ENCODE data around the gene SFTA2.
"Not testable (repeated sequence)": the region's sequence is repeated elsewhere in the genome, so short reads cannot be mapped to it uniquely, and the experiment has no call there.

Gene SFTA2

DNA sequence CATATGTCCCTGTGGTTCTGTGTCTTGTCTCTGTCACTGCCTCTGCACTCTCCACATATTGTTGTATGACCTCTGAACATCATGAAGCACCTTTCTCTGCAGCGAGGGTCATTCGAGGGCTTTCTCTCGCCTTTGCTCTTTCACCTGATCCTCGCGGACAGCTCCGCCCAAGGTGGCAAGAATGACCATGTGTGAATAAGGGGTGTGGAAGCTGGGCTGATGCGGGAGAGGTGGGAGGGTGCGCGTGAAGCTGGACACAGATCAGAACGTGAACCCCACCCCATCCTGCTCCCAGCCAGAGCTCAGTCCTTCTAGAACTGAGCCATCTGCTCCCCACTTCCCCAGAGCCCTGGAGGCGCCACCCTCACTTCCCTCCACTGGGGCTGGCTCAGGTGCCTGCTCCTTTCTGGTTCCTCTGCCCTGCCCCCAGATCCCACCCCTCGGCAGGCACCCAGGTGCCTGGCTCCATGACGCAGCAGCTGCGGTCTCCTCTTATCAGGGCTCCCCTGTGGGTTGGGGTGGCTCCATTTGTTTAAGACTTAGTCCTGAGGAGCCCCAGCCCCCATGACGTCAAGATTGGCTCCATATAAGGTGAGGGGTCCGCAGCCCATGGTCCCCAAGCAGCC lies 8.5 kb upstream of the SFTA2 start, which contains the start of gene MUCL3:
Gene MUCL3, plus strand, starts transcription at position 613 of the 626 bp plus-strand sequence. CDS start 27 bp downstream, outside the sequence.
- no peaks in the 10 kb centered on the region for H3K9me3 ChIP-seq (replicated peaks; ENCODE audit: low read length)
- peaks cover 43% of the 10 kb centered on the region for H3K27me3 ChIP-seq (ENCODE audit: control insufficient read depth, insufficient read depth, low read length)
- no peak within 1 kb of the TSS for H3K4me2 ChIP-seq (ENCODE audit: low read length)
- peaks cover 9% of the 10 kb centered on the region for H3K4me1 ChIP-seq (ENCODE audit: control insufficient read depth, insufficient read depth, low read length)
- no peak within 1 kb of the TSS for H3K4me3 ChIP-seq (ENCODE audit: low read length)
- no peak within 1 kb of the TSS for H3K9ac ChIP-seq (ENCODE audit: low read depth, low read length)
- no peaks in the 10 kb centered on the region for H3K36me3 ChIP-seq (ENCODE audit: insufficient read depth, low read length)

DNA sequence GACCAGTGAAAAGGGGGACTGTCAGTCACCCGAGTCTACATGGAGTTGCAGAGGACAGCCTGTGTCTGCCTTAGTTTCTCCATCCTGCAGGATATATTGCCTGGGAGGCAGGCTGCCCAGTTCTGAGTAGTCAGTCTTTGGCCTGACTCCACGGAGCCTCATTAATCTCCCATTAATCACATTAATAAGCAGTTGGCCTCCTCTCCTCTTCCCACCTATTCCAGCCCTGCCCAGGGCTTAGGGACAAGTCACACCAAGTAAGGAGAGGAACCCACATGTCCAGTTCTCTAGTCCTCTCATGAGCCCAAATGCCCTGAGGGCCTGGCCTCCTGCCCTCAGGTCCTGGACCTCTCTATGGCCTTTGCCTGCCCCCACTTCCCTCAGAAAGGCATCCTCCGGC lies 7.5 kb upstream of the SFTA2 start:
- no peak overlapping the region for H3K9ac ChIP-seq (ENCODE audit: low read depth, low read length)
- H3K4me2 ChIP-seq (ENCODE audit: low read length), result no peak overlapping the region
- no peaks in the 10 kb centered on the region for H3K36me3 ChIP-seq (ENCODE audit: insufficient read depth, low read length)
- H3K9me3 ChIP-seq (replicated peaks; ENCODE audit: low read length), result no peaks in the 10 kb centered on the region
- no peak overlapping the region for H3K4me3 ChIP-seq (ENCODE audit: low read length)
- peaks cover 45% of the 10 kb centered on the region for H3K27me3 ChIP-seq (ENCODE audit: control insufficient read depth, insufficient read depth, low read length)
- peaks cover 9% of the 10 kb centered on the region for H3K4me1 ChIP-seq (ENCODE audit: control insufficient read depth, insufficient read depth, low read length)

DNA sequence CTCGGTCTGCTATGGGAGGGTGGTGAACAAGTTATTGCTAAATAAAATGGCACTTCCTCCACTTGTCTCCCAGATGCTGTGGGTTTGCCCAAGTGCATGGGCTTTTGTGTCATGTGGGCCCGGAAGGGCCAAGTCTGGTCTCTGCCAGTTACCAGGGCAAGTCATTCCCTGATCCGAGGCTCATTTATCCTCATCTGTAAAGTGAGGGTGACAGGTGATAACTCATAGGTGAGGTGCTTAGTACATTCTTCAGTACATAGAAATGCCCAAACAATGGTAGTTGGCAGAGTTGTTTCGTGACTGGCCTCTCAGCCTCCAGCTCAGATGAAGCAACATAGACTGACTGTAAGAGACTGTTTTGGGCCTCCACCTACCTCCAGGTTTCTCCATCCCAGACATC lies 6.8 kb upstream of the SFTA2 start:
- no peaks in the 10 kb centered on the region for H3K36me3 ChIP-seq (ENCODE audit: insufficient read depth, low read length)
- H3K4me3 ChIP-seq (ENCODE audit: low read length), result no peak overlapping the region
- no peak overlapping the region for H3K9ac ChIP-seq (ENCODE audit: low read depth, low read length)
- peaks cover 41% of the 10 kb centered on the region for H3K27me3 ChIP-seq (ENCODE audit: control insufficient read depth, insufficient read depth, low read length)
- H3K9me3 ChIP-seq (replicated peaks; ENCODE audit: low read length), result no peaks in the 10 kb centered on the region
- no peak overlapping the region for H3K4me2 ChIP-seq (ENCODE audit: low read length)
- H3K4me1 ChIP-seq (ENCODE audit: control insufficient read depth, insufficient read depth, low read length), result peaks cover 9% of the 10 kb centered on the region

DNA sequence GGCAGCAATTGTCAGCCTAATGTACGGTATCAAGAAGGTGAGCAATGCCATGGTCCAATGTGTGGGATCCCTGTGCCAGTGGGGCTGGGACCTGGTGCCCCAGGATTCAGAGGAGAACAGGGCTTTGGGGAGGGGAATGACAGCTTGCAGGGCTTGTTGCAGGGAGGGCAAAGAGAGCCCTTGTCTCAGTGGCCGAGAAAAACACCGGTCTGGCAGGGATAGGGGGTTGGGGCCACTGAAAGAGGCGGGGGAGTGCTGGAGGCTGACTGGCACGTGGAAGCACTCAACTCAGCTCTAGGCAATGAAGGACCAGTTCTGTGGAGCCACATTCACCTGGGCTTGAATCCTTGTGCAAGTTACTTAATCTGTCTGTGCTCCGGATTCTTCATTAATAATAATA lies 5.3 kb upstream of the SFTA2 start:
- H3K4me2 ChIP-seq (ENCODE audit: low read length), result no peak overlapping the region
- peaks cover 3% of the 10 kb centered on the region for H3K4me1 ChIP-seq (ENCODE audit: control insufficient read depth, insufficient read depth, low read length)
- no peaks in the 10 kb centered on the region for H3K9me3 ChIP-seq (replicated peaks; ENCODE audit: low read length)
- H3K36me3 ChIP-seq (ENCODE audit: insufficient read depth, low read length), result no peaks in the 10 kb centered on the region
- peaks cover 36% of the 10 kb centered on the region for H3K27me3 ChIP-seq (ENCODE audit: control insufficient read depth, insufficient read depth, low read length)
- no peak overlapping the region for H3K4me3 ChIP-seq (ENCODE audit: low read length)
- H3K9ac ChIP-seq (ENCODE audit: low read depth, low read length), result no peak overlapping the region

DNA sequence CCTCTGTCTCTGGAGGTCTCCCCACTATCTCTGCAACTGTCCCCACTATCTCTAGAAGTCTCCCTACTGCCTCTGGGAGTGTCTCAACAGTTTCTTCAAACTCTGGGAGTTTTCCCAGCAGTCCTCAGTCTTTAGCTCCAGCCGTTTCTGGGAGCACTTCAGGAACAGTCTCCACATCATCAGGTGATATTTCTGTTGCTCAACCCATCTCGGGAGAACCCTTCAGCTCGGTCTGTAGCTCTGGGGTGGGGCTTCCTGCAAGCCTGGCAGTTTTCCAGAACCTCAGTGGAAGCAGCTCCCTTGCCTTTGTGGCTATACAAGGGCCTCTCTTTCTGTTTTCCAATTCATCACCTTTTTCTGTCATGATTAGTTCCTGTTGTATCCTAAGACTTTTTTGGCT lies 3.0 kb upstream of the SFTA2 start:
- peaks cover 31% of the 10 kb centered on the region for H3K27me3 ChIP-seq (ENCODE audit: control insufficient read depth, insufficient read depth, low read length)
- H3K4me1 ChIP-seq (ENCODE audit: control insufficient read depth, insufficient read depth, low read length), result no peaks in the 10 kb centered on the region
- H3K36me3 ChIP-seq (ENCODE audit: insufficient read depth, low read length), result no peaks in the 10 kb centered on the region
- H3K4me2 ChIP-seq (ENCODE audit: low read length), result no peak overlapping the region
- no peaks in the 10 kb centered on the region for H3K9me3 ChIP-seq (replicated peaks; ENCODE audit: low read length)
- H3K9ac ChIP-seq (ENCODE audit: low read depth, low read length), result no peak overlapping the region
- no peak overlapping the region for H3K4me3 ChIP-seq (ENCODE audit: low read length)

DNA sequence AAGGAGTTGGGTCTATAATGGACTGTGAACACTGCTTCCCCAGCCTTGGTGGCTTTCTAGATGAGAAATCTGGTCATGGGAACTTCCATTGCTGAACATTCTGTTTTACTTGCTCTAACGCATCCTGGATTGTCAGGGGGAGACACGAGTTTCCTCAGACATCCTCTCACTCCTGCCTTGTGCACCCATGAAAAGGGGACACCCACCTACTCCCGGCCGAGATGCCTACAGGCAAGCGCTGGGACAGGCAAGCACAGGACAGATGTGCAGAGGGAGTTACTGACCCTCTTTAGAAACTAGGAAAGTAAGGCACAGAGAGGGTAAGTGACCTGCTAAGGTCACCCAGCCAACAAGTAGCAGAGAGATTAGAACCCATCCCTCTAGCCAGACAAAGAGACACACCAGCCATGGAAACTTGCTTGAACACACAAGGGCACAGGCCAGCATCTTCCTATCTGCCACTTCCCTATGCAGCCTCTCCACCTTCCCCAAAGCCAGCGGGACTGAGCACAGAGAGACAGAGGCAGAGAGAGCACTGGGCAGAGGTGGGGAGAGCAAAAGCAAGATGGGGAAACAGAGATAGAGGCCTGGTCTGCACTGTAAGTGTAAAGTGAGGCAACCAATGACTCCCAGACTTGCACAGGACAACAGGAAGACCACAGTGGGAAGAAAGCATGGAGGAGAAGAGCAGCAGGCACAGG lies 845 bp upstream of the SFTA2 start:
- Histone ChIP-seq H3K9ac (ENCODE audit: low read depth, low read length) (no peak overlapping the region), H3K4me3 (ENCODE audit: low read length) (no peak overlapping the region), H3K9me3 (replicated peaks; ENCODE audit: low read length) (no peaks in the 10 kb centered on the region), H3K27me3 (ENCODE audit: control insufficient read depth, insufficient read depth, low read length) (peaks cover 19% of the 10 kb centered on the region), H3K4me1 (ENCODE audit: control insufficient read depth, insufficient read depth, low read length) (no peaks in the 10 kb centered on the region), H3K36me3 (ENCODE audit: insufficient read depth, low read length) (no peaks in the 10 kb centered on the region), H3K4me2 (ENCODE audit: low read length) (no peak overlapping the region)

DNA sequence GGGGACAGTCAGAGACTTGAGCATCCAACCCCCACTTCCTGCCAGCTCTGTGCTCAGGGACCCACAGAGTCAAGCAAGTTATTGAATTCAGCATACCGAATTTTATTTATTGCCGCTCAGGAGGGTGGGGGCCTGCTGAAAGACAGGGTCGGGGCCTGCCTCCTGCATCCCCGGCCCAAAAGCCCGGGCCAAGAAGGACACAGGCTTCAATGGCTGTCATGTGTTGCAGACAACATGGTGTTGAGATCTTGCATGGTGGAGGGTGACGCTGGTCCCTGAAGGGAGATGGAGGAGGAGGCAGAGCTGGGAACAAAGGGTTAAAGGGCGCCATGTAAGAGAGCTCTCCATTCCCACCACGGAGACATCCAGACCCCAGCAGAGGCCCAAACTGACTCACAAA lies 698 bp downstream of the SFTA2 start:
- H3K36me3 ChIP-seq (ENCODE audit: insufficient read depth, low read length), result peaks cover 9% of the 10 kb centered on the region

DNA sequence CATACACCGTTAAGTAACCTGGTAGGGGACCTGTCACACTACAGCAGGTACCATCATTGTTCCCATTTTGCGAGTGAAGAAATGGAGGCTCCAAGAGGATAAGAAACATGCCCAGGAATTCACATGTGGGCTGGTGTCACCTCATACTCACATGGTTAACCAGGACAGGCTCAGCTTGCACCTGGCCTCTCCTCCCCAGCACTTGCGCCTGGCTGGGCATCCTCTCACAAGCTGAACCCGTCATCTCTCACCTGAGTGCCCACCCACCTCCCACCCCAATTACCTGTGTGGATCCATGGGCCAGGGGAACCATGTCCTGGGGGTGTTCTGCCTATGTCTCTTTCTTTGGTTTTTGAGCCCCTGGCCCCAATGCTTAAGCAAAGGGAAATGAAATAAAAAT lies 1.5 kb downstream of the SFTA2 start:
- Histone ChIP-seq H3K4me3 (ENCODE audit: low read length) (no peak overlapping the region), H3K9me3 (replicated peaks; ENCODE audit: low read length) (no peaks in the 10 kb centered on the region), H3K27me3 (ENCODE audit: control insufficient read depth, insufficient read depth, low read length) (peaks cover 3% of the 10 kb centered on the region), H3K4me1 (ENCODE audit: control insufficient read depth, insufficient read depth, low read length) (peaks cover 13% of the 10 kb centered on the region), H3K4me2 (ENCODE audit: low read length) (no peak overlapping the region), H3K9ac (ENCODE audit: low read depth, low read length) (no peak overlapping the region), H3K36me3 (ENCODE audit: insufficient read depth, low read length) (peaks cover 16% of the 10 kb centered on the region)

More for the DNA sequence above, 698 bp downstream of the SFTA2 start:
- no peak overlapping the region for H3K4me2 ChIP-seq (ENCODE audit: low read length)
- H3K27me3 ChIP-seq (ENCODE audit: control insufficient read depth, insufficient read depth, low read length), result peaks cover 6% of the 10 kb centered on the region
- peaks cover 10% of the 10 kb centered on the region for H3K4me1 ChIP-seq (ENCODE audit: control insufficient read depth, insufficient read depth, low read length)
- H3K9ac ChIP-seq (ENCODE audit: low read depth, low read length), result no peak overlapping the region
- no peaks in the 10 kb centered on the region for H3K9me3 ChIP-seq (replicated peaks; ENCODE audit: low read length)
- H3K4me3 ChIP-seq (ENCODE audit: low read length), result no peak overlapping the region

DNA sequence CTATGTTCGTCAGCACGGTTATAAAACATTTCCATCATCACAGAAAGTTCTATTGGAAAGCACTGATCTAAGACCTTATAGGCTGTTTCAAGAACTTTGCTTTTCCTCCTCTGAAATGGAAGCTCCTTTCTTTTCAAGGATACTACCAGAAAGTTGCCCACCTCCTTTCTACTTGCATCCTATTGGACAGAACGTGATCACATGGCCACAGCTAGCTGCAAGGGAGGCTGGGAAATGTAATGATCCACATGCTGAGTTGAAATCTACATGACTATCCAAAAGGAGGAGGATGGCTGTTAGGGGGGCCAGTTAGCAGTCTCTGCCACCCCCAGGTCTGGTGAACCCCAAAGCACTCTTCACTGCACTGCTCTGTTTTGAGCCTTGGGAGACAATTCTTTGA lies 3.3 kb downstream of the SFTA2 start:
- Histone ChIP-seq H3K36me3 (ENCODE audit: insufficient read depth, low read length) (peaks cover 18% of the 10 kb centered on the region), H3K27me3 (ENCODE audit: control insufficient read depth, insufficient read depth, low read length) (no peaks in the 10 kb centered on the region), H3K9ac (ENCODE audit: low read depth, low read length) (no peak overlapping the region), H3K4me3 (ENCODE audit: low read length) (no peak overlapping the region), H3K4me1 (ENCODE audit: control insufficient read depth, insufficient read depth, low read length) (peaks cover 13% of the 10 kb centered on the region), H3K4me2 (ENCODE audit: low read length) (no peak overlapping the region), H3K9me3 (replicated peaks; ENCODE audit: low read length) (no peaks in the 10 kb centered on the region)

DNA sequence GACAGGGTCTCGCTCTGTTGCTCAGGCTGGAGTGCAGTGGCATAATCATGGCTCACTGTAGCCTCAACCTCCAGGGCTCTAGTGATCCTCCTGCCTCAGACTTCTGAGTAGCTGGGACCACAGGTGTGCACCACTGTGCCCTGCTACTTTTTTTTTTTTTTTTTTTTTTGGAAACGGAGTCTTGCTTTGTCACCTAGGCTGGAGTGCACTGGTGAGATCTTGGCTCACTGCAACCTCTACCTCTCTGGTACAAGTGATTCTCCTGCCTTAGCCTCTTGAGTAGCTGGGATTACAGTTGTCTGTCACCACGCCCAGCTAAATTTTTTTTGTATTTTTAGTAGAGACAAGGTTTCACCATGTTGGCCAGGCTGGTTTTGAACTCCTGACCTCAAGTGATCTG lies 4.9 kb downstream of the SFTA2 start:
- peaks cover 13% of the 10 kb centered on the region for H3K4me1 ChIP-seq (ENCODE audit: control insufficient read depth, insufficient read depth, low read length)
- not testable (repeated sequence) for H3K9ac ChIP-seq (ENCODE audit: low read depth, low read length); H3K4me3 ChIP-seq (ENCODE audit: low read length); H3K9me3 ChIP-seq (replicated peaks; ENCODE audit: low read length); H3K27me3 ChIP-seq (ENCODE audit: control insufficient read depth, insufficient read depth, low read length)
- H3K4me2 ChIP-seq (ENCODE audit: low read length), result peak overlapping the region; percentile 28
- peaks cover 27% of the 10 kb centered on the region for H3K36me3 ChIP-seq (ENCODE audit: insufficient read depth, low read length)

DNA sequence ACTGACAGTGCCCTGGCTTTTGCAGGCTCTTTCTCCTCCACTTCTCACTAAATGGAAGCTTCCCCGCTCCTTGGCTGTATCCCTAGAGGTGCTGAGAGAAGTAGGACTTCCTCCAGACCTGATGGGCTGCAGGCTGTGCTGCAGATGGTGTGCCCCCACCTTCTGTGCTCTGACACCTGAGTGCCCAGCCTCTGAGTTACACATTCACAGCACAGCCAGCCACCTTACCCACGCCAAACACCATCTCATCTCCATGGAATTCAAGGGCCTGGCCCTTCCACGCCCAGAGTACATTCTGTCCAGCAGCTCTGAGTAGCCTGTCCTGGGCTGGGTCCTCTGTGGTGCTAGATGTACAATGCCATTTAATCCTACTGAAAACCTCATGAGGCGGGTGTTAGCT lies 5.3 kb downstream of the SFTA2 start:
- Histone ChIP-seq H3K4me1 (ENCODE audit: control insufficient read depth, insufficient read depth, low read length) (peaks cover 13% of the 10 kb centered on the region), H3K9ac (ENCODE audit: low read depth, low read length) (no peak overlapping the region), H3K9me3 (replicated peaks; ENCODE audit: low read length) (no peaks in the 10 kb centered on the region), H3K36me3 (ENCODE audit: insufficient read depth, low read length) (peaks cover 32% of the 10 kb centered on the region), H3K4me2 (ENCODE audit: low read length) (peak overlapping the region; percentile 28), H3K27me3 (ENCODE audit: control insufficient read depth, insufficient read depth, low read length) (no peaks in the 10 kb centered on the region), H3K4me3 (ENCODE audit: low read length) (no peak overlapping the region)
